Thoracic aorta (tissue), 2 donors: ENCODE results near the gene FOXC1. TPM values are rescaled to one million over a fixed set of nuclear protein-coding genes. Genes with fewer than 3 reads are reported as not detected.

Experiments used
- ATAC-seq: fragments of 150-250 bp; one replicate; pipeline ENCODE4 v1.8.0; 2017; ENCODE audit warnings: low read depth; ENCODE audit not compliant: insufficient number of reproducible peaks, low FRiP score
- DNase-seq: peaks from one replicate; pipeline ENCODE4 v3.0.0-alpha.2; 2020; ENCODE audit warnings: low spot score
- H3K27ac ChIP-seq, 2 donors: fragments of 200-600 bp; sonication (generic); 1 replicate in 1 of 2; 2 replicates in 1 of 2; pipeline ENCODE4 v1.5.1; 2016; ENCODE audit warnings: mild to moderate bottlenecking in 2 of 2, moderate library complexity in 2 of 2
- H3K27me3 ChIP-seq: fragments of 200-600 bp; sonication (generic); replicated peaks from 2 replicates; pipeline ENCODE4 v1.6.0; 2016; ENCODE audit warnings: mild to moderate bottlenecking; ENCODE audit not compliant: insufficient read depth
- H3K36me3 ChIP-seq: fragments of 200-600 bp; sonication (generic); one replicate; pipeline ENCODE4 v1.5.1; 2016
- H3K4me1 ChIP-seq, 2 donors: fragments of 200-600 bp; sonication (generic); 1 replicate in 1 of 2; 2 replicates in 1 of 2; pipeline versions ENCODE4 v1.5.1 to v1.6.0; 2016; ENCODE audit warnings: low read depth in 2 of 2, mild to moderate bottlenecking in 1 of 2; ENCODE audit not compliant: control insufficient read depth in 1 of 2
- H3K4me3 ChIP-seq: fragments of 200-600 bp; sonication (generic); 2 replicates; pipeline ENCODE4 v1.5.1; 2016; ENCODE audit warnings: mild to moderate bottlenecking
- H3K9me3 ChIP-seq: fragments of 200-600 bp; sonication (generic); 2 replicates; pipeline ENCODE4 v1.5.1; 2016
- total RNA-seq, 2 donors: library from RNA; depleted of rRNA; stranded (reverse); fragments of >200 nt; gene quantifications; one replicate each; pipeline versions ENCODE4 v1.1.0 to v1.2.3, GENCODE V29; 2016
- TF ChIP-seq, protein P1 (sequence below): fragments of 200-600 bp; sonication (generic); IDR thresholded peaks from one replicate; pipeline ENCODE4 v1.5.1; 2019; ENCODE audit warnings: antibody characterized with exemption

The FOXC1 gene
- total RNA-seq, 2 donors from 2014 or later = 103 to 109 TPM

DNA sequence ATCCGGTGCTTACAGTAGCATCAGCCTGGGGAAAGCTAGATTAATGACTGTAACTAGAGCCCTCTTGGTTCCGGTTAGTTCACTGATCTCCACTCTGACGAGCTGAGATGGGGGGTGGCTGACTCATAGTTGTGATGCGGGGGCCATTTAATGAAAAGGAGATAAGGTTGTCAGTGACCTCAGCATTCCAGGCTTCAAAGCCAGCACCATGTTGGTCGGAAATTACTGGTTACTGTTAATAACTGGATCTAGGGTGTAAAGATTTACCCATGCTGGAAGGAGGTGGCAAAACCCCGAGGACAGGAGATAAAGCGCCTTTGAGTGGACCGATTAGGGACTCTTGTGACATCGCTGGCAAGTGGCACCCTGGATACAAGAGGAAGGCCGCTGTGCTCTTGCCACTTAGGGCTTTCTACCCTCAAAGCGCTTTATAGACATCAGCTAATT, 21.1 kb downstream of the FOXC1 start:
- DNase-seq = no peak
- TF ChIP-seq, protein P1, sequence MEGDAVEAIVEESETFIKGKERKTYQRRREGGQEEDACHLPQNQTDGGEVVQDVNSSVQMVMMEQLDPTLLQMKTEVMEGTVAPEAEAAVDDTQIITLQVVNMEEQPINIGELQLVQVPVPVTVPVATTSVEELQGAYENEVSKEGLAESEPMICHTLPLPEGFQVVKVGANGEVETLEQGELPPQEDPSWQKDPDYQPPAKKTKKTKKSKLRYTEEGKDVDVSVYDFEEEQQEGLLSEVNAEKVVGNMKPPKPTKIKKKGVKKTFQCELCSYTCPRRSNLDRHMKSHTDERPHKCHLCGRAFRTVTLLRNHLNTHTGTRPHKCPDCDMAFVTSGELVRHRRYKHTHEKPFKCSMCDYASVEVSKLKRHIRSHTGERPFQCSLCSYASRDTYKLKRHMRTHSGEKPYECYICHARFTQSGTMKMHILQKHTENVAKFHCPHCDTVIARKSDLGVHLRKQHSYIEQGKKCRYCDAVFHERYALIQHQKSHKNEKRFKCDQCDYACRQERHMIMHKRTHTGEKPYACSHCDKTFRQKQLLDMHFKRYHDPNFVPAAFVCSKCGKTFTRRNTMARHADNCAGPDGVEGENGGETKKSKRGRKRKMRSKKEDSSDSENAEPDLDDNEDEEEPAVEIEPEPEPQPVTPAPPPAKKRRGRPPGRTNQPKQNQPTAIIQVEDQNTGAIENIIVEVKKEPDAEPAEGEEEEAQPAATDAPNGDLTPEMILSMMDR = no peak
- Histone ChIP-seq H3K36me3 (no peaks in the 10 kb centered on the region), H3K27me3 (no peaks in the 10 kb centered on the region), H3K4me3 (no peak overlapping the region), H3K27ac (peak overlapping the region in 1 of 2 donors; percentile 21), H3K4me1 (peaks cover 10 to 68% of the 10 kb centered on the region in 2 donors), H3K9me3 (no peaks in the 10 kb centered on the region)
- no peak for ATAC-seq

DNA sequence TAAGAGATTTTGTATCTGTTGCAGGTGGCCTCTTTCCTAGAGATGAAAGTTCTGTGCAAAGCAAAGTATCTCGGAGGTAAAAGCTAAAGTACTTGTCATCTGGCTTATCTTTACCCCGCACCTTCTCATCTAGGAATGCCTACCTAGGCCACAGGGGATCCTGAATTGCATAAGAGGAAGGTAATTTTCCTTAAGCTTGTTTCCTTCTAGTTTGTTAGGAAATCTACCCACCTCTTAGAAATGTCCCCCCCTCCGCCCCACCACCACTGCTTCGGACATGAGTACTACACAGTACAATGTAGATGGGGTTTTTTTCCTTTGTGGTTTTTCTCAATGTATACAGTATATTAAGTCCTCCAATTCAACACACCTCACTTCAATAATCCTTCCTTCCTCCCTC, 21.5 kb downstream of the FOXC1 start:
- H3K36me3 ChIP-seq = no peaks in the 10 kb centered on the region
- H3K4me3 ChIP-seq = no peak overlapping the region
- no peaks in the 10 kb centered on the region for H3K27me3 ChIP-seq
- ATAC-seq (no peak), DNase-seq (no peak)
- H3K27ac ChIP-seq = no peak overlapping the region
- H3K9me3 ChIP-seq = no peaks in the 10 kb centered on the region
- TF ChIP-seq, protein P1 = no peak
- H3K4me1 ChIP-seq = peaks cover 10 to 72% of the 10 kb centered on the region in 2 donors

DNA sequence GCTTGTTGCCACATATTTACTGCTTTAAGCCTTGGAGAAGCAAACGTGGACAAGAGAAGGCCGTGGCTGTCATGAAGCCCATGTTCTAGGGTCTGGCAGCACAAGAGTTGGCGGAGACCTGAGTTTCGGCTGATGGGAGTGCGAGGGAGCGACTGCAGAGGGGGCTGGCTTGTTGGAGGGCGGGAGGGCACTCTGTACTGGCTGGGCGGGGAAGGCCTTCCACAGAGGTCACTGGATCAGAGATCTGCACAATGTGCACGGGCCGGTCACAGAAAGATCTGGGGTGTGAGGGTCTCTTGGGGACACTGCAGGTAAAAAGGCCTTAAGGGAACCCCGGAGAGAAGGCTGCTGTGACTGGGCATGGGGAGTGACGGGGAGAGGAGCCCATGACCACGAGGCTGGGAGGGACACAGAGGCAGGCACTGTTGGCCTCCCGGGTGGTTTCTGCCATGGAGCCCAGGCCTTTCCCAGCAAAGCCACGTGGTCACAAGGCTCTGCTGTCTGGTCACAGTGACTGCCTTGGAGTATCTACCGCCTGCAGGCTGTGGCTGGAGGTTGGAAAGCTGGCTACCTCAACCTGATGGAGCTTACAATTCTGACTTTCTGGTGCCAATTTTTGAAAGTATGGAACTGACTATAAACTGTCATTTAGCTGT, 23.8 kb downstream of the FOXC1 start:
- Histone ChIP-seq H3K4me3 (no peak overlapping the region), H3K4me1 (peaks cover 4 to 59% of the 10 kb centered on the region in 2 donors), H3K36me3 (no peaks in the 10 kb centered on the region), H3K9me3 (no peaks in the 10 kb centered on the region), H3K27ac (no peak overlapping the region), H3K27me3 (no peaks in the 10 kb centered on the region)
- TF ChIP-seq, protein P1 = no peak
- DNase-seq = no peak
- no peak for ATAC-seq

DNA sequence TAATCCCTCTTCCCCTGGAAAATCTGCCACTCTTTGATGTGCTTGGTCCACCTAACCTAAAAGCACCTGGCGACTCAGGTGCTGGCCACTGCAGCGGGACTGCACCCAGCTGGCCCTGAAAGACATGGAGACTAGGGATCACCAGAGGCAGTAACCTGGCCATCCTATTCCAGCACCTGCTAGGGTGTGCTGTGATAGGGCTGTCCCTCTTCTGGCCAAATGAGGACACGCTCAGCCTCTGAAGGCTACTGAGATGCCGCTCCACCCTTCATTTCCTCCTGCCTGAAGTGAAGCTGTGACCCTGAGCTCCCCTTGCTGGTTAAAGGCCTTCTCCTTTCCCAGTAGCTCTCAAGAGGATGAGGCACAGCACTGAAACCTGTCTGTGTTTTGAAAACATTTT, 24.4 kb downstream of the FOXC1 start:
- ATAC-seq = no peak

DNA sequence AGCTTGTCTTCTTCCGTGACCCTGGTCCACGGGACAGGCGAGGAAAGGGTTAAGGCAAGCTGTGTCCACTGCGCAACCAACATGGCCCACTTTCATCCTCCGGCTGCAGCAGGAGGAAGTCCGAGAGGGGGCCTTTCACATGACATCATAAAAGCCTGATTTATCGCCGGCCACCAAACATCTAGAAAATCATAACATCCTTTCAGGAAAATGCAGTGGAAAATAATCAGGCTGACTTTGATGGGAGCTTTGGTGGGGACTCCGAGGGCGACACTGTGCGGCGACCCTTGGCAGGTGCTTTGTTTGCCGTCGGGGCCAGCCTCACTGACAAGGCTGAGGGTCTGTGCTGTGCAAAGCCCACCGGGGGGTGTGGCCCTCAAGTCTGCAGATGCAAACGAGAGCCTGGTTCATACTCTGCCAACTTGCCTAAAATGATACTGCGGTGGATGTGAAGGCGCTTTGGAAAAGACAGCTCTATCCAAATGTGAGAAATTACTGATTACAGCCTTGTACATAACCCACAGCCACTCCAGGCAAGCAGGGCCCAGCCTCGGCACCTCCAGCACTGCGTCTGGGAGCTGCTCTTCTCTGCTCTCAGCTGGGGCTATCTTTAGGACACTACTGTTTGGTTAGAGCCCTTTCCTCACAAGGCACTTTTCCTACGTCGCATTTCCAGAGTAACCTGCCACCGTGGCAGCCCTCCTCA, 25.7 kb downstream of the FOXC1 start:
- ATAC-seq = no peak
- peak overlapping the region; percentile 6 for H3K4me3 ChIP-seq
- H3K27ac ChIP-seq = peak overlapping the region in 1 of 2 donors; percentile 10

More for the DNA sequence above, 24.4 kb downstream of the FOXC1 start:
- no peak for DNase-seq
- Histone ChIP-seq H3K4me1 (peaks cover 2 to 53% of the 10 kb centered on the region in 2 donors), H3K9me3 (no peaks in the 10 kb centered on the region), H3K4me3 (no peak overlapping the region), H3K36me3 (peaks cover 3% of the 10 kb centered on the region), H3K27ac (no peak overlapping the region), H3K27me3 (no peaks in the 10 kb centered on the region)
- TF ChIP-seq, protein P1 = no peak

More for the DNA sequence above, 25.7 kb downstream of the FOXC1 start:
- TF ChIP-seq, protein P1 = no peak
- peaks cover 0 to 39% of the 10 kb centered on the region in 2 donors for H3K4me1 ChIP-seq
- no peaks in the 10 kb centered on the region for H3K9me3 ChIP-seq
- H3K36me3 ChIP-seq = peaks cover 3% of the 10 kb centered on the region
- no peak for DNase-seq
- no peaks in the 10 kb centered on the region for H3K27me3 ChIP-seq
